ENCODE measurements around the gene APBA2. TPM values are rescaled to one million over a fixed set of nuclear protein-coding genes. Genes with fewer than 3 reads are reported as not detected.

Gene APBA2
- total RNA-seq, 3 donors from 2014 or later: 0.64 to 6.9 (median 5.0) TPM

DNA sequence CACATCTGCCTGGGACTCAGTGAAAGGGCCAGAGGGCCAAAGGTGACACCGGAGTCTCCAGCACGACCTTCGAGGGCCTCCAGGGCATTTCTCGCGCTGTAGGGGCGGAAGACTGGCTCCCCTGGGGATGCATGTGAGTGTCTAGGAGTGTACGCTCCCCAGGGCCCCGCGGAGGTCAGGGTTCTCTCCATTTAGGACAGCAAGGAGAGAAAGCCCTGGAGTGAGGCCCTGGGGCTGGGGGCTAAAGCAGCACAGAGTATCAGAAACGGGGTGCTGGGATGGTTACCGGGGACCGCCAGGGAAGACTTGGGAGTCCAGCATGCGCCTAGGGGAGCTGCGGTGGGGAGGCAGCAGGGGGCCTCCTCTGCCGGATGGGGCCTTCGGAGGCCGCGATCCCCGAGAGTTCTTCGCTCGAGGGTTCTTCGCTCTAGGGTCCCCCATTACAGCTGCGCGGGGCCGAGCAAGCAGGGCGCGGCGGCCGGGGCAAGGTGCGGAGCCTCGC is 595 bp upstream of the APBA2 start:
- H3K36me3 ChIP-seq: no peaks in the 10 kb centered on the region
- TF ChIP-seq POLR2AphosphoS5 (IDR thresholded peaks at IDR 0.05): no peak
- no peak for TF ChIP-seq POLR2A (IDR thresholded peaks at IDR 0.05)
- TF ChIP-seq CTCF (IDR thresholded peaks at IDR 0.05): no peak
- intact Hi-C loops (cut with DNase I; ENCODE audit: low total_unique reads): no loop called here
- DNase-seq (ENCODE audit: low spot score in 2 of 2): no peak
- H3K4me3 ChIP-seq: peak overlapping the region; percentile 36 to 70 (median 56)
- no peaks in the 10 kb centered on the region for H3K9me3 ChIP-seq
- peaks cover 3 to 18% of the 10 kb centered on the region in 2 donors for H3K27me3 ChIP-seq
- no peak overlapping the region for H3K27ac ChIP-seq
- no peaks in the 10 kb centered on the region for H3K4me1 ChIP-seq

DNA sequence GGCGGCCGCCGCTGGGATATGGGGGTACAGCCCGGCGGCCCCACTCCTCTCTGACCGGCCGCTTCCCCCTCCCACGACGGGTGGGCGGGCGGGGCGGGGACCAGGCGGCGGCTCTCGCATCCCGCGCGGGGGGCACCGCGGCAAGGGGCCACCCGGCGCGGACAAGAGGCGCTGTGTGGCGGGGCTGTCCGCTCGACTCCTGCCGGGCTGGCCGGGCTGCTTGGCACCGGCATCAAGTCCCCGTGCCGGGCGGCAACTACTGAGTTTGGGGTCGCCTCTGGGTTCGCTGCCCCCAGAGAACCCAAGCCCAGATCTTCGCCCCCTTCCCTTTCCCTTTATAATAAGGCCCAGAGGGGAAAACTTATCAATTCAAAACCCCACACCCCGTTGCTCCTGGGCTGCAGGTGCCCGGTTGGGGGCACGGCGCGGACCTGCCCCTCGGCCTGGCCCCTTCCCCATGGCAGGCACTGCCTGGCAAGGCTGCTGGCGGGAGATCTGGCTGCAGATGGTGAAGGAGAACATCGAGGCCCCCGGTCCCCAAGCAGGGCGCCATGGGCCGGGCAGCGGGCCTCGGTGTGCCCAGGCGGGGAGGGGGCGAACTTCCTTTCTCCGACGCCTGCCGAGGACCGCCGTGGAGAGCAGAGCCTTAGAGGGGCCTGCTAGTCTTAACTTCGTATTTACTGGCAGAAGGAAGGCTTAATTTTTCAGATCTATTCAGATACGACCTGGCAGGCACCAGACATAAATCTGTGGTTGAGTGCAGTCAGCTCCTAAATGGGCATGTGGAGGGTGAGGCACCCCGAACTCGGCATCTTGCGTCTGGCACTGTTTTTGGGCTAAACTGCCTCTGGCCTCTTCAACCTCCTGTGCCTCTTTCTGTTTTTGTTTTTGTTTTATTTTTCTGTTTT is 911 bp downstream of the APBA2 start:
- Histone ChIP-seq H3K4me1 (no peaks in the 10 kb centered on the region), H3K27ac (no peak overlapping the region), H3K27me3 (peaks cover 3 to 18% of the 10 kb centered on the region in 2 donors), H3K4me3 (peak overlapping the region; percentile 36 to 70 (median 56)), H3K36me3 (no peaks in the 10 kb centered on the region), H3K9me3 (no peaks in the 10 kb centered on the region)
- TF ChIP-seq POLR2A (IDR thresholded peaks at IDR 0.05) (no peak), POLR2AphosphoS5 (IDR thresholded peaks at IDR 0.05) (no peak), CTCF (IDR thresholded peaks at IDR 0.05) (no peak)
- DNase-seq (ENCODE audit: low spot score in 2 of 2): no peak
- intact Hi-C loops (cut with DNase I; ENCODE audit: low total_unique reads): no loop called here

GRCh38 chr15:28887339-28888174 is 1.8 kb downstream of the APBA2 start:
- no peaks in the 10 kb centered on the region for H3K36me3 ChIP-seq
- TF ChIP-seq POLR2AphosphoS5 (IDR thresholded peaks at IDR 0.05) (no peak), POLR2A (IDR thresholded peaks at IDR 0.05) (no peak), CTCF (IDR thresholded peaks at IDR 0.05) (no peak)
- no peaks in the 10 kb centered on the region for H3K4me1 ChIP-seq
- peak overlapping the region in 1 of 3 donors; percentile 8 for H3K4me3 ChIP-seq
- no peak overlapping the region for H3K27ac ChIP-seq
- DNase-seq (ENCODE audit: low spot score in 2 of 2): no peak
- no peaks in the 10 kb centered on the region for H3K9me3 ChIP-seq
- peaks cover 3 to 18% of the 10 kb centered on the region in 2 donors for H3K27me3 ChIP-seq
- intact Hi-C loops (cut with DNase I; ENCODE audit: low total_unique reads): no loop called here

GRCh38 chr15:28888302-28888894 is 2.6 kb downstream of the APBA2 start:
- TF ChIP-seq CTCF (IDR thresholded peaks at IDR 0.05): no peak
- TF ChIP-seq POLR2A (IDR thresholded peaks at IDR 0.05): no peak
- no peak for TF ChIP-seq POLR2AphosphoS5 (IDR thresholded peaks at IDR 0.05)
- intact Hi-C loops (cut with DNase I; ENCODE audit: low total_unique reads): no loop called here
- Histone ChIP-seq H3K27ac (no peak overlapping the region), H3K4me3 (no peak overlapping the region), H3K36me3 (no peaks in the 10 kb centered on the region), H3K9me3 (no peaks in the 10 kb centered on the region), H3K27me3 (peaks cover 3 to 18% of the 10 kb centered on the region in 2 donors), H3K4me1 (no peaks in the 10 kb centered on the region)
- no peak for DNase-seq (ENCODE audit: low spot score in 2 of 2)
